Peyer's patch (tissue), 4 donors: Measurements from ENCODE around the gene FRMD5. TPM values are rescaled to one million over a fixed set of nuclear protein-coding genes. Genes with fewer than 3 reads are reported as not detected.

Experiments
- DNase-seq, 3 donors: peaks; one replicate each; pipeline ENCODE4 v3.0.0-alpha.2; 2017 to 2019
- H3K27ac ChIP-seq, 4 donors: fragments of 200-600 bp; sonication (generic); one replicate each; pipeline ENCODE4 v1.5.1; 2016 to 2019
- H3K27me3 ChIP-seq, 2 donors: fragments of 200-600 bp; sonication (generic); one replicate each; pipeline ENCODE4 v1.5.1; 2019
- H3K36me3 ChIP-seq, 3 donors: fragments of 200-600 bp; sonication (generic); one replicate each; pipeline ENCODE4 v1.5.1; 2016 to 2019
- H3K4me1 ChIP-seq, 4 donors: fragments of 200-600 bp; sonication (generic); one replicate each; pipeline ENCODE4 v1.5.1; 2016 to 2019
- H3K4me3 ChIP-seq, 4 donors: fragments of 200-600 bp; sonication (generic); 1 replicate in 3 of 4; 2 replicates in 1 of 4; pipeline ENCODE4 v1.5.1; 2016 to 2019; ENCODE audit warnings: mild to moderate bottlenecking in 1 of 4
- H3K9me3 ChIP-seq, 4 donors: fragments of 200-600 bp; sonication (generic); one replicate each; pipeline ENCODE4 v1.5.1; 2016 to 2019; ENCODE audit warnings: mild to moderate bottlenecking in 1 of 4
- CTCF ChIP-seq, 6 experiments: fragments of 450-650 bp in 4 of 6; fragments of 200-600 bp in 2 of 6; sonication (generic) in 1 of 6; IDR thresholded peaks; one replicate each; pipeline ENCODE4 v1.5.1; 2017 to 2019; ENCODE audit warnings: antibody characterized with exemption in 6 of 6, mild to moderate bottlenecking in 3 of 6, moderate library complexity in 1 of 6
- POLR2A ChIP-seq, 2 donors: fragments of 450-650 bp; IDR thresholded peaks; one replicate each; pipeline ENCODE4 v1.5.1; 2017; ENCODE audit warnings: antibody characterized with exemption in 2 of 2, mild to moderate bottlenecking in 2 of 2, moderate library complexity in 2 of 2
- total RNA-seq, 4 donors: library from RNA; depleted of rRNA; stranded (reverse); fragments of >200 nt; gene quantifications; one replicate each; pipeline ENCODE4 v1.1.0, GENCODE V29; 2016

FRMD5 gene
- total RNA-seq, 4 donors from 2014 or later = 0.54 to 5.0 (median 0.57) TPM; not detected in 1

GRCh38 chr15:44101944-44102343, 93.1 kb downstream of the FRMD5 start:
- no peak for DNase-seq
- H3K27ac ChIP-seq = no peak overlapping the region
- TF ChIP-seq CTCF (IDR thresholded peaks at IDR 0.05) (no peak), POLR2A (IDR thresholded peaks at IDR 0.05) (no peak)
- H3K27me3 ChIP-seq = no peaks in the 10 kb centered on the region
- no peaks in the 10 kb centered on the region for H3K4me1 ChIP-seq
- H3K36me3 ChIP-seq = no peaks in the 10 kb centered on the region
- H3K4me3 ChIP-seq = no peak overlapping the region
- H3K9me3 ChIP-seq = no peaks in the 10 kb centered on the region

- TF ChIP-seq CTCF (IDR thresholded peaks at IDR 0.05) (no peak), POLR2A (IDR thresholded peaks at IDR 0.05) (no peak)
- H3K27me3 ChIP-seq = no peaks in the 10 kb centered on the region
- H3K4me1 ChIP-seq = no peaks in the 10 kb centered on the region
- no peak for DNase-seq
- no peaks in the 10 kb centered on the region for H3K36me3 ChIP-seq
- no peak overlapping the region for H3K4me3 ChIP-seq
- H3K27ac ChIP-seq = no peak overlapping the region
- no peaks in the 10 kb centered on the region for H3K9me3 ChIP-seq
Measured at GRCh38 chr15:44101286-44101685, 93.8 kb downstream of the FRMD5 start.

GRCh38 chr15:44099671-44100070, 95.4 kb downstream of the FRMD5 start:
- Histone ChIP-seq H3K9me3 (no peaks in the 10 kb centered on the region), H3K27me3 (no peaks in the 10 kb centered on the region), H3K36me3 (no peaks in the 10 kb centered on the region), H3K4me3 (no peak overlapping the region), H3K4me1 (no peaks in the 10 kb centered on the region), H3K27ac (no peak overlapping the region)
- DNase-seq = no peak
- TF ChIP-seq POLR2A (IDR thresholded peaks at IDR 0.05) = no peak
- TF ChIP-seq CTCF (IDR thresholded peaks at IDR 0.05) = no peak

GRCh38 chr15:44097552-44097951, 97.5 kb downstream of the FRMD5 start:
- Histone ChIP-seq H3K27me3 (no peaks in the 10 kb centered on the region), H3K36me3 (no peaks in the 10 kb centered on the region), H3K27ac (no peak overlapping the region), H3K9me3 (no peaks in the 10 kb centered on the region), H3K4me3 (no peak overlapping the region), H3K4me1 (no peaks in the 10 kb centered on the region)
- TF ChIP-seq CTCF (IDR thresholded peaks at IDR 0.05) = no peak
- no peak for TF ChIP-seq POLR2A (IDR thresholded peaks at IDR 0.05)
- no peak for DNase-seq

GRCh38 chr15:44096596-44096995, 98.5 kb downstream of the FRMD5 start:
- H3K9me3 ChIP-seq = no peaks in the 10 kb centered on the region
- H3K4me1 ChIP-seq = no peaks in the 10 kb centered on the region
- no peak for TF ChIP-seq POLR2A (IDR thresholded peaks at IDR 0.05)
- no peak for TF ChIP-seq CTCF (IDR thresholded peaks at IDR 0.05)
- H3K27ac ChIP-seq = no peak overlapping the region
- H3K36me3 ChIP-seq = no peaks in the 10 kb centered on the region
- no peaks in the 10 kb centered on the region for H3K27me3 ChIP-seq
- no peak for DNase-seq
- no peak overlapping the region for H3K4me3 ChIP-seq

- Histone ChIP-seq H3K4me3 (no peak overlapping the region), H3K36me3 (no peaks in the 10 kb centered on the region), H3K4me1 (no peaks in the 10 kb centered on the region), H3K9me3 (no peaks in the 10 kb centered on the region), H3K27me3 (no peaks in the 10 kb centered on the region), H3K27ac (no peak overlapping the region)
- DNase-seq = no peak
- no peak for TF ChIP-seq CTCF (IDR thresholded peaks at IDR 0.05)
- no peak for TF ChIP-seq POLR2A (IDR thresholded peaks at IDR 0.05)
Measured at GRCh38 chr15:44094781-44095180, 100.3 kb downstream of the FRMD5 start.
